ENCODE data around the gene KRTAP5-5. TPM values are rescaled to one million over a fixed set of nuclear protein-coding genes. Genes with fewer than 3 reads are reported as not detected.

Gene KRTAP5-5
- total and polyA plus RNA-seq, 2 of the 13 experiments (the other 11 are each of a cell fraction or from before 2014, with no cell fraction given): not detected

DNA sequence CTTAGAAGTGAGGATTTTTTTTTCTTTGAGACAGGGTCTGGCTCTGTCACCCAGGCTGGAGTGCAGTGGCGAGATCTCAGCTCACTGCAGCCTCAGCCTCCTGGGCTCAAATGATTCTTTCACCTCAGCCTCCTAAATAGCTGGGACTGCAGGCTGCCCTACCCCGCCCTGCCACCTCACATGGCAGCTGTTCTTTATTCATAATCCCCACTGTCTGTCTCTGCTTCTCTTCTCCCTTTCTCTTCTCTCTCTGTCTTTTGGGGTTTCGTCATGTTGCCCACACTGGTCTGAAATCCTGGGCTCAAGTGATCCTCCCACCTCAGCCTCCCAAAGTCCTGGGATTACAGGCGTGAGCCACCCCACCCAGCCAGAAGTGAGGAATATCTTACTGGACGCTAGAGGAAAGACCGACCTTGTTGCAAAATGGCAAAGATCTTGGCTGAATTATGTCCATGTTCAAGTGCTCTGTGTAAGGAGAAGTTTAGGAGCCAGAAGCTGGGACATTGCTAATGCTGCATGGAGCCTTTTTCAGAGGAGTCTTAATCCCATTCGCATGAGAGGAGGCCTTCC, 21.9 kb downstream of the KRTAP5-5 start:
- POLR2A ChIA-PET: interaction anchor here (1.4 to 2.1 kb wide), 3 partner anchors 41 to 183 kb away, joined by 5 to 16 read pairs (median 6); no protein-coding TSS in a partner anchor
- intact Hi-C loops (cut with micrococcal nuclease; ENCODE audit: unreplicated experiment) (loop anchor here (5.0 kb wide), 1 partner anchor 501 kb away; no protein-coding TSS in a partner anchor), in situ Hi-C loops (cut with HindIII; ENCODE audit: extremely low pct_ligation_motif_present, low pct_unique_long_range_greater_than_20kb) (no loop called here)
- no peak overlapping the region for H3K4me2 ChIP-seq (ENCODE audit: low read depth, low read length)
- no peak overlapping the region for H2AFZ ChIP-seq (ENCODE audit: low read length)
- H3K36me3 ChIP-seq (replicated peaks in 1 of 2; ENCODE audit: control insufficient read depth in 1 of 2, insufficient read depth in 2 of 2, low read length in 2 of 2): no peaks in the 10 kb centered on the region
- CTCF ChIA-PET (ENCODE audit: low intra/inter-chr PET ratio, low total read pairs): interaction anchor here (2.1 to 4.9 kb wide), 4 partner anchors 42 to 500 kb away, joined by 10 to 37 read pairs (median 24); no protein-coding TSS in a partner anchor
- H3K4me1 ChIP-seq (ENCODE audit: insufficient read depth, low read length): peaks cover 70% of the 10 kb centered on the region
- TF ChIP-seq EP300 (IDR thresholded peaks at IDR 0.05; ENCODE audit: low read depth in 2 of 2, low read length in 2 of 2) (no peak), EP300 (CRISPR knock-in tag; IDR thresholded peaks at IDR 0.05; ENCODE audit: borderline replicate concordance) (no peak), ZNF644 (CRISPR knock-in tag; IDR thresholded peaks at IDR 0.05; ENCODE audit: low read depth) (no peak), ZBTB38 (CRISPR knock-in tag; IDR thresholded peaks at IDR 0.05) (no peak), PITX1 (CRISPR knock-in tag; IDR thresholded peaks at IDR 0.05) (no peak), CREM (IDR thresholded peaks at IDR 0.05) (no peak), CREM (CRISPR knock-in tag; IDR thresholded peaks at IDR 0.05) (no peak)
- TF ChIP-seq, protein P1, sequence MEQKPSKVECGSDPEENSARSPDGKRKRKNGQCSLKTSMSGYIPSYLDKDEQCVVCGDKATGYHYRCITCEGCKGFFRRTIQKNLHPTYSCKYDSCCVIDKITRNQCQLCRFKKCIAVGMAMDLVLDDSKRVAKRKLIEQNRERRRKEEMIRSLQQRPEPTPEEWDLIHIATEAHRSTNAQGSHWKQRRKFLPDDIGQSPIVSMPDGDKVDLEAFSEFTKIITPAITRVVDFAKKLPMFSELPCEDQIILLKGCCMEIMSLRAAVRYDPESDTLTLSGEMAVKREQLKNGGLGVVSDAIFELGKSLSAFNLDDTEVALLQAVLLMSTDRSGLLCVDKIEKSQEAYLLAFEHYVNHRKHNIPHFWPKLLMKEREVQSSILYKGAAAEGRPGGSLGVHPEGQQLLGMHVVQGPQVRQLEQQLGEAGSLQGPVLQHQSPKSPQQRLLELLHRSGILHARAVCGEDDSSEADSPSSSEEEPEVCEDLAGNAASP (CRISPR knock-in tag; IDR thresholded peaks at IDR 0.05; ENCODE audit: borderline replicate concordance): no peak
- no peak overlapping the region for H3K9ac ChIP-seq (ENCODE audit: insufficient read depth, low read depth, low read length)
- FAIRE-seq (no peak), ATAC-seq (no peak), DNase-seq (ENCODE audit: low spot score) (no peak)
- BruUV-seq (replicated peaks): no TSS peak
- 78% methylated on average over 7 of the region's 7 CpGs for WGBS (ENCODE audit: low lambda C conversion rate)
- H3K79me2 ChIP-seq (ENCODE audit: insufficient read depth, low read length): no peaks in the 10 kb centered on the region
- no peaks in the 10 kb centered on the region for H4K20me1 ChIP-seq (ENCODE audit: insufficient read depth, low read length)
- H3K4me3 ChIP-seq (replicated peaks in 1 of 3; ENCODE audit: insufficient read depth in 1 of 3, low read depth in 2 of 3, low read length in 3 of 3): no peak overlapping the region
- no peaks in the 10 kb centered on the region for H3K9me3 ChIP-seq (ENCODE audit: low read length)
- no peak overlapping the region for H3K27ac ChIP-seq (ENCODE audit: extremely low read length, insufficient read depth, low read length)
- H3K27me3 ChIP-seq (ENCODE audit: control insufficient read depth in 1 of 2, insufficient read depth in 2 of 2, low read length in 2 of 2): peaks cover 0 to 9% of the 10 kb centered on the region in 2 experiments; a peak in 2 of 5 replicates
